ENCODE results near the gene CD8B.
"Not testable (repeated sequence)": the region's sequence is repeated elsewhere in the genome, so short reads cannot be mapped to it uniquely, and the experiment has no call there.

CD8B gene

DNA sequence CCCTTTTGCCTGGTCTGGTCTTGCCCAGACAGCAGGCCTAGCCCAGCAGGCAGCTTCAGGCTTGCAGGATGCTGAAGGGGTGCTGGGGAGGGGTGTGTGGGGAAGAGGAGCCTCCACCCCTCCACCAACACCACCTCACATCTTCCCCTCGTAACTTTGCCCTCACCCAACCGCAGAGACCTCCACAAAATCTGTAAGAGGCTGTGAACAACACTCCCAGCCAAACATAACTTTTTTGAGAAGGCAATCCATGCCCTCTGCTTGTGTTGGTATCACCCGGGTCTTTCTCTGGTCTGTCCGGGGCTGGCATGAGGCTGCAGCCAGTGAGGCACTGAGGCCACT is 26.2 kb downstream of the CD8B start:
- not testable (repeated sequence) for DNase-seq

DNA sequence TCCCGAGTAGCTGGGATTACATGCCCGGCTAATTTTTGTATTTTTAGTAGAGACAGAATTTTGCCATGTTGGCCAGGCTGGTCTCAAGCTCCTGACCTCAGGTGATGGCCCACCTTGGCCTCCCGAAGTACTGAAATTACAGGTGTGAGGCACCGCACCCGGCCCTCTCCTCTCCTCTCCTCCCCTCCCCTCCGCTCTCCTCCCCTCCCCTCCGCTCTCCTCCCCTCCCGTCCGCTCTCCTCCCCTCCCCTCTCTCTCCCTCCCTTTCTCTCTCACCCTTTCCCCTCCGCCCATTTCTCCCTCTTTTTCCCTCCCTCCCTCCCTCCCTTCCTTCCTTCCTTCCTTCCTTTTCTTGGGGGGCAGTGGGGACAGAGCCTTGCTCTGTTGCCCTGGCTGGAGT is 28.4 kb downstream of the CD8B start:
- DNase-seq = no peak

DNA sequence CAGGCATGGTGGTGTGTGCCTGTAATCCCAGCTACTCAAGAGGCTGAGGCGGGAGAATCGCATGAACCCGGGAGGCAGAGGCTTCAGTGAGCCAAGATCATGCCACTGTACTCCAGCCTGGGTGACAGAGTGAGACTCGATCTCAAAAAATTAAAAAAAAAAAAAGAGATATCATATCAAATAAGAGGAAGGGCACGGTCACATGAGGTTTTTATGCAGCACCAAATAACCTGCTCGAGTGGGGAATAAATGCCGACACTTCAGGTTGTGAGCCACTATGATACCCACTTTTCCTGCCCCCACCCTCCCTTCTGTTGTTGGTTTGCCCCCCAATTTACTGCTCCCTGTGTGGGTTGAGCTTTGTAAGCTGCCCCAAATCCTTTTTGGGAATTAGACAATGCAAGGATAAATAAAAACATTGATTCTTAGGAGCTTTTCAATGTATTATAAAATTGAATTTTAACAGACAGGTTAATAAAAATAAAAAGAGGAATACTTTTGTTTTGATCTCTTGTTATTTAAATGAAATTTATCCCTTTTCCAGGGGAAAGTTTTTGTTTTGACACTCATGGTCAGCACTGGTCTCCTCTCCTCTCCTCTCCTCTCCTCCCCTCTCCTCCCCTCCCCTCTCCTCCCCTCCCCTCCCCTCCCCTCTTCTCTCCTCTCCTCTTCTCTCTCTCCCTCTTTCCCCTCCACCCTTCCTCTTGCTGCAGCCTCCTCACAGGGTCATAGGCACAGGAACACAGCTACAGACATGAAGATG is 29.2 kb downstream of the CD8B start:
- no peak for DNase-seq

DNA sequence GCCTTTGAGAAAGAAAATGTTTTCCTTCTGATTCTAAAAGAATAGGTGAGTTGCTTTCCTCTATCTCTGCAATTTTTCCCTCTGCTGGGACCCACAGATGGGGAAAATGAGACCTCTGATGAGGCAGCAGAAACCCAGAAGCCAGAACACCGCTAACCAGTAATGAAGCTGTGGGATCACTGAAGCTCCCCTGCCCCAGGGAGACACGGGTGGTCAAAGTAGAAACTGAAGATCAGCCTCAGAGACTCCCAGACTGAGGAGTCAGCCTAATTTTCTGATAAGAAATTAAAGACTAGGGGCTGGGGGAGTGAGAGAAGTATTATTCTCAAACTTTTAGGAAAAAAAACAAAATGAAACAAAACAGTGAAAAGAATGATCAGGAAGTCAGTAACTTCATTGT is 30.1 kb downstream of the CD8B start:
- no peak for DNase-seq

DNA sequence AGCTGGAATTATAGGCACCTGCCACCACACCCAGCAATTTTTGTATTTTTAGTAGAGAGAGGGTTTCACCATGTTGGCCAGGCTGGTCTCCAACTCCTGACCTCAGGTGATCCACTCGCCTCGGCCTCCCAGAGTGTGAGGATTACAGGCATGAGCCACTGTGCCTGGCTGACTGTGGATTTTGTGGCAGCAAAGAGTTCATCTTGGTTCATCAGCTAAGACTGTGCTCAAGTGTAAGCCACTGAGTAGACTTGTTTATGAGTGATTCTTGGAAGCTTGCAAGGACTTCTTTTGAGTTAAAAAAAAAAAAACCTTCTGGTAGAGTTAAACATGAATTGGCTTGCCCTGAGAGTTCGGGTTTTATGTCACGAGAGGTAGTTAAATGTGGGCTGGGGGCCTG is 34.7 kb downstream of the CD8B start:
- DNase-seq = no peak

DNA sequence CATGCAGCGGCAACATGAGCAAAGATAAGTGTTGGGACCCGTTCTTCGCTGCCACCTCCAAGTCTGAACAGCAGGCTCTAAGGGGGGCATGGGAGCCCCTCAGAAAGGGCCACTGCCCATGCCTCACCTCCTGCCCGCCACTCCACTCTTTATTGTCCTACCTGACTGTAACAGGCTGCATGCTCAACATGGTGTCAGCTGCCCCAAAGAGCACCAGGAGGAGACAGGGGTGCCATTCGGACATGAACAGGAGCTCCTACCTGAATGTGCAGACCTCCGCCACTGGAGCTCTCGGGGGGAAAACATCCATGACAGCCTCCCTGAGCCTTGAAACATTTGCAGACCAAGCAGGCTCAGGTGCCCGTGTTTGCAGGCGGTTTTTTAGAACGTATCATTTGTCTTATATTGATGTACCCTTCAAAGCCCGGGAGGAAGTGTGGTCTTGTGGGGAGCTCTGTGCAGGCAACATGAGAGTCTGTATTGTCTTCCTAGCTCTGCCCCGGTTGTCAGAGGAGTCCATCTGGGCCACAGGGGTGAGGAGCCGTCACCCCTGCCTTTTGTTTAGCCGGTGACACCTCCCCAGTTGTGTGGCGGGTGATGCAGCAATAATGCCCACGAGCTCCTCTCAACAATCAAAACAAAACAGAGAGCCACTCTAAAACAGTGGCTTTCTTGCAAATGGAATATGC is 35.8 kb downstream of the CD8B start:
- peak; percentile 65 to 78 for DNase-seq

DNA sequence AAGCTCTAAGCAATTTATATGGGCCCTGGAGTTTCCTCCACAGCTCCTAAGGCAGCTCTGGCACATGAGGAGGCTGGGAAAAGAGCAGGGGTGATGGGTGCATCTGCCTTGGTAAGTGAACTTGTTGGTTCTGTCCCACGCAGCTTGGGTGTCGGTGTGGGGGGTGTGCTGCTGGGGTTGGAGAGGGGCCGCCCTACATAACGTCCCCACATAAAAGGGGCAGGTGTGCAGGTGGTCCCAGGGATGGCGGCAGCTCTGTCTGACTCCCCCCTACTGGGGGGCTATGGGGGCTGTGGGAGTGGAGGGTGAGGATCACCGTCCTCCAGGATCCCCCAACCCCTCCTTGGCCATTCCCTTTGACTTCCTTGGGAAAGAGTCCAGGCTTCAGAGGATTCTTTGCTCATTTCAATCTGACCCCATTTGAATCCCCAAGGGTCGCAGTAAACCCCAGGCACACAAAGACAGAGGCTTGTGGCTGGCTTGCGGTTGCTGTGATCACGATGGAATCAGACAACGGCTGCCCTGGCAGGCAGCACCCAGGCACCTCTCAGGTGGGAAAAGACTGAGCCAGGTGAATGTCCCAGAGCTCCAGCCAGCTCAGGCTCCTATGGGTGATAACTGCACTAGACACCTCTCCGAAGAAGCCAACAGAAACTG is 36.5 kb downstream of the CD8B start:
- DNase-seq = no peak

DNA sequence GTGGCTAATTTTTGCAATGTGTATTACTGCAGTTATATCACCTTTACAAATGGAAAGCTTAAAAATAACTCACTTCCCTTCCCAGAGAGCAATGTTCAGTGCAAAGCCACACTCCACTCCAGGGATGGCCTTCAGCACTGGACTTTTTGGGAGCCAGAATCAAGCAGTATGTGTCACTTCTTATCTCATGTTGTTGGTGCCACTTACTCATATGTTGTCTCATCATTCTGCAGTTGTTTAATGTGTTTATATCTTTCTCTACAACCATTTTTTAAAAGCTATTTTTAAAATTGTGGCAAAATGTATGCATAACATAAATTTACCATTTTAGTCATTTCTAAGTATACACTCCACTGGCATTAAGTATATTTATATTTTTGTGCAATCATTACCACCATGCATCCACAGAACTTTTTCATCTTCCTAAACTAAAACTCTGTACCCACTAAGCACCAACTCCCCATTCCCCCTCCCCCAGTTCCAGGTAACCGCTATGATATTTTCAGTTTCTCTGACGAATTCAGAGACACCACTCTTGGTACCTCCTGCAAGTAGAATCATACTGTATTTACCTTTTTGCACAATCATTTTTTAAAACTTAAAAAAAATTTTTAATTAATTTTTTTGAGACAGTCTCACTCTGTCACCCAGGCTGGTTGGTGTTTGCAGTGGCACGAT is 38.9 kb downstream of the CD8B start:
- DNase-seq = no peak

DNA sequence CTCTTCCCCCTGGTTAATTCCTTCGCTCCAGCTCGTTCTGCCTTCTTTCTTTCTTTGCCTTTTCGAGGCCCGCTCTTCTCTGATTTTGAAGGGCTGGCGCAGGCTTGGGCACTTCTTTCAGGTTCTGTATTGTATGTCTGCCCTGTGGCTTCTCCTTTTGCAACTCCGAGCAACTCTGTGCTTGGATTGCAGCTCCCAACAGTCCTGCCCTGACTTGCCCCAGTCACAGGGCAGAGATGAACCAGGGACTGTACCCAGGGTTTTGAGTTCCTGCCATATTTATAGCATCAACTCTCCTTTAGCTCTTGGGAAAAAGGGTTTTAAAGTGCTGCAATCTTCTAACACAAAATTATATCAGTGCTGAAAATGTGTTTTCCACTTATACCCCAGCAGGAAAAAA is 39.8 kb downstream of the CD8B start:
- no peak for DNase-seq

DNA sequence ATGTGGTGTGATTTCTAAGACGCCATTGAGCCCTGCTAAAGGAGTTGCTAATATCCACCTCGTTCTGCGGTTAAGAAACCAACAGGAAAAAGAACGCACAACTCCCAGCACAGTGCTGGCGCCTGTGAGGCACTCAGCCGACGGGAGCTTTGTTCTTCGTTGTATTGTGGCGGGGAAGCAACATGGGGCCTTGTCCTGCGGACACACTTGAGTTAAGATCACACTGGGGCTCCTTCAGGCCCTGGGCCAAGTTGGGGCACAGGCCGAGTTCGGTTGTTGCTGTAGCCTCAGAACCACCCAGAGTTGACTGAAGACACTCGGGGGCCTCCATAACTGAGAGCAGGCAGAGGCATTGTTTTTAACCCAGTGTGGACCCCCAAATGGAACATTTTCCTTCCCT is 40.4 kb downstream of the CD8B start:
- no peak for DNase-seq

DNA sequence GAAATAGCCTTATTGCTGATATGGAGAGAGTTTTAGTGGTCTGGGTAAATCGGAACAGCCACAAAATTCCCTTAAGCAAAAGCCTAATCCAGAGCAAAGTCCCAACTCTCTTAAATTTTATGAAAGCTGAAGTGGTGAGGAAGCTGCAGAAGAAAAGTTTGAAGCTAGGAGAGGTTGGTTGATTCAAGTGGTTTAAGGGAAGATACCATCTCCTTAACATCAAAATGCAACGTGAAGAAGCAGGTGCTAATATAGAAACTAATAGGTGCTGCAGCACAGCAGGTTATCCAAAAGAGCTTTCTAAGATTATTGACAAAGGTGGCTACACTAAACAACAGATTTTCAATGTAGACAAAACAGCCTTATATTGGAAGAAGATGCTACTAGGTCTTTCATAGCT is 42.7 kb downstream of the CD8B start:
- DNase-seq = no peak

DNA sequence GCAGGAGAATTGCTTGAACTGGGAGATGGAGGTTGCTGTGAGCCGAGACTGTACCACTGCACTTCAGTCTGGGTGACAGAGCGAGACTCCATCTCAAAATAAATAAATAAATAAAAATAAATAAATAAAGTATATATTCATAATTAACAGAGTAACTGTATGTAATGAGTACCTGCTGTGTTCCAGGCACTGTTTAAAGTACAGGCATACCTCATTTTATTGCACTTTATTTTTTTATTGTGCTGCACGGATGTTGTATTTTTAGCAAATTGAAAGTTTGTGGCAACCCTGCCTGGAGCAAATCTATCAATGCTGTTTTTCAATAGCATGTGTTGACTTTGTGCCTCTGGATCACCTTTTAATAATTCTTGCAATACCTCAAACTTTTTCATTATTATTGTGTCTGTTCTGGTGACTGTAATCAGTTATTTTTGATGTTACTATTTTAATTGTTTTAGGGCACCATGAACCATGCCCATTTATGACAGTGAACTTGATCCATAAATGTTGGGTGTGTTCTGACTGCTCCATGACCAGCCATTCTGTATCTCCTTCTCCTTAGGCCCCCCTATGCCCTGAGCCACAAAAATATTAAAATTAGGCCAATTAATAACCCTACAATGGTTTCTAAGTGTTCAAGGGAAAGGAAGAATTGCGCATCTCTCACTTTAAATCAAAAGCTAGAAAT is 43.4 kb downstream of the CD8B start:
- no peak for DNase-seq

DNA sequence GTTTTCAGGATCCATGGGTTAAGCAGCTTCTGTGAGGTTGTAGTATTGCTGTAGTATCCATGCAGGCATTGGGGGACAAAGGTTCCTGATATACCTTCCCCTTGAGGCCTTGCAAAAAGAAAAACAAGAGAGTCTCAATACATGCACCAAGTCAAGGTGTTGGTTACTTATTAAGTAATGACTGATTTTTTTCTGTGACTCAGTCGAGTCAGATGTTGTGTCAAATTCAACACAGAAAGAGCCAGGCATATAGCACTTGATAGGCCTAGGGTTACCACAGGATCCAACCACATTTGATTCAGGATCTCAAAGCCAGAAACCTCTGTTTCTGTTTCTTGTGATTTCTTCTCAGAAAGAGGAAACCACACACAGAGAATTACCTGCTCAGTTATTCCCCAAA is 46.1 kb downstream of the CD8B start:
- DNase-seq = no peak

DNA sequence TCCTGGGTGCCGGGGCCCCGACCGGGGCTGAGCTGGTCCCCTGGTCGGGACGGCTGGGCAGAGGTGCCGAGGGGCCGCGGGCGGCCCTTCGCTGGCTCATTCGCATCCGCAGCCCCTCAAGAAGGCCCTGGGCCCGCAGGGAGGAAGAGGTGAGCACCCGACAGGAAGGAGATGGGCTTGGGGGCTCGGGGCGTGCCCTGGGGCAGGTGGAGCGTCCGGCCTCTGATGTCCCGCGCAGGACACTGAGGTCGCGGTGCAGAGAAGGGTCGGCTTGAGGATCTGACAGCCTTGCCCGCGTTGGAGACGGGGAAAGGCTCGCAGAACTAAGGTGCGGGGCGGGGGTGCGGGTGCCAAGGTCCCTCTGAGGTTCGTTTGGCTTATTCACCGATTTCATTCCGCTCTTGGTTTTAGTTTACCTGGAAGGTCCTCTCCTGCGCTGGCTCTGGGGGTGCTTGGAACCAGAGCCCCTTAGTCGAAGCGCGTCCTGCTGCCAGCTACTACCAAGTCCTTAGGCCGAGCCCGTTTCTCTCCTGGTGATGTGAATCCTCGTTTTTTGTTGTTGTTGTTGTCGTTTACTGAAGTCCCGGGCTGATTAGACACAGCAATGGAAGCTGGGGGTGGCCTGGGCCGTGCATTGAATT is 52.1 kb downstream of the CD8B start:
- peak; percentile 10 to 38 for DNase-seq

DNA sequence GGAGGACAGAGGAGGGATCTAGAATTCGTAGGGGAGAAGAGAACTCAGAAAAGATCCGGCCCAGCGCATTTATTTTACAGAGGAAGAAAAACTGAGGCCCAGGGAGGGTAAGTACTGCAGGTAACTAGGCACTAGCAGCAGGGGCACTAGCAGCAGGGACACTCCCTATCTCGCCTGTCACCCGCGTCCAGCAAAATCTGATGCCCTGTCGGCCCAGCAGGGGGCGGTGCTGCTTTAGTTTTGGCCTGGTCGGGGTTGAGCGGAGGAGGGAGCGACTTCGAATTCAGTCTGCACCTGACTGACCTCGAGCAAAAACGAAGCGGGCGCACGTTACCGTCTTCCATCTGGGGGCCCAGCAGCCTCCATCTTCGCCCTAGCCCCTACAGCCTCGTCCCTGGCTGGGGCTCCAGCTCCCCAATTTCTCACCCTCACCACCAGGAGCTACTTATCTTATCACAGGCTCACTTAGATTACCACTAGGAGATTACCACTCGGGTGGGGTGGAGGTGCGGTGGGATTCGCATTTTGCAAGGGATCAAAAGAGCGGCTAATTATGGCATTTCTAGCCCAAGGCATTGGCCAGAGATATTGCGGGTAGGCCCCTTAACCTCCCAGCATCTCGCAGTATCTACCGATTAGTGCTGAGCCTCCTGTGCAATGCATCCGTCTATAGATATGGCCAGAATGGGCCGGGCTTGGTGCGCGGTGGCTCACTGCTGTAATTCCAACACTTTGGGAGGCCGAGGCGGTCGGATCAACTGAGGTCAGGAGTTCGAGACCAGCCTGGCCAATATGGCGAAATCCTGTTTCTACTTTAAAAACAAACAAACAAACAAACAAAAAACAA is 53.1 kb downstream of the CD8B start:
- DNase-seq = peak; percentile 92 to 95

DNA sequence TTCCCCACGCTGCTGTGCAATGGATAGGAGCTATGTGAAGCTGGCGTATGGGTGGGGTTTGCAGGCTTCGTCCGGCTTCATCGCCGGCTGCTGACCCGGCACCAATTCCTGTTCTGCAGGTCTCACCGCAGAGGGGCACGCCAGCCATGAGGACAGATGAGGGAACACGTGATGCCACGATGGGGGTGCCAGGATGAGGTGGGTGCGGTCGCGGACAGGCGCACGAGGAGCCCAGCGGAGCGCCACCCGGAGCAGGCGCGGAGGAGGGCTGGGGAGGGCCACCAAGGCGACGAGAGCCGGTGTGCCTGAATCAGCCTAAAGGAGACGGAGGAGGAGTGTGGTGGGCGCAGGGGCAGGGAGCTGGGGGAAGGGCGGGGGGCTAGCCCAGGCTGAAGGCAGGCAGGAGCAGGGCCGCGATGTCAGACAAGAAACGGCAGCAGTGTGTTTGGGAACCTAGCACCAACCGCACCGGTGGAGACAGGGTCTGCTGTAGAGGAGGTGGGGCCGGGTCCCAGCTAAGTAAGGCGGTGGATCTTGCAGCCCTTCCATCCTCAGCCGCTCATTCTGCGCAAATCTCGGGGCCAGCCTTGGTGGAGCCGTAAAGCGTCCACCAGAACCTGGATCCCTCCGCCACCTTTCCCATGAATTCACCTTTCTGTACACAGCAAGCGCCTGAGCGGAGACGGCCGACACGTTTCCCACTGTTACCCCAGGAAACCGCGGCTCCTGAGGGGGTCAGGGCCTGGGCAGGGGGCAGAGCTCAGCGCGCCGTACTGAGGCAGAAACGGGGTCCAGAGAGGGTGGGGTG is 54.0 kb downstream of the CD8B start:
- DNase-seq = peak; percentile 53 to 67

DNA sequence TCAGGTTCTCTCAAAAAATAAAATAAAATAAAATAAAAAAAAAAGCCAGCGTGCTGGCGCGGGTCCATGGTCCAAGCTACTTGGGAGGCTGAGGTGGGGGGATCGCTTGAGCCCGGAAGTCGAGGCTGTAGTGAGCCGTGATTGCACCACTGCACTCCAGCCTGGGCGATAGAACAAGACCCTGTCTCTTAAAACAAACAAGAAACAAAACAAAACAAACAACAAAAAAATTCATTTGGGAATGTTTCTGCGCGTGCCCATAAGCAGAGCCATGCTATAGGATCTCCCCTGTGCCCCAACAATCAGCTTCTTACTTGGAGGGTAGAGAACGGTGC is 54.6 kb downstream of the CD8B start:
- DNase-seq = no peak

DNA sequence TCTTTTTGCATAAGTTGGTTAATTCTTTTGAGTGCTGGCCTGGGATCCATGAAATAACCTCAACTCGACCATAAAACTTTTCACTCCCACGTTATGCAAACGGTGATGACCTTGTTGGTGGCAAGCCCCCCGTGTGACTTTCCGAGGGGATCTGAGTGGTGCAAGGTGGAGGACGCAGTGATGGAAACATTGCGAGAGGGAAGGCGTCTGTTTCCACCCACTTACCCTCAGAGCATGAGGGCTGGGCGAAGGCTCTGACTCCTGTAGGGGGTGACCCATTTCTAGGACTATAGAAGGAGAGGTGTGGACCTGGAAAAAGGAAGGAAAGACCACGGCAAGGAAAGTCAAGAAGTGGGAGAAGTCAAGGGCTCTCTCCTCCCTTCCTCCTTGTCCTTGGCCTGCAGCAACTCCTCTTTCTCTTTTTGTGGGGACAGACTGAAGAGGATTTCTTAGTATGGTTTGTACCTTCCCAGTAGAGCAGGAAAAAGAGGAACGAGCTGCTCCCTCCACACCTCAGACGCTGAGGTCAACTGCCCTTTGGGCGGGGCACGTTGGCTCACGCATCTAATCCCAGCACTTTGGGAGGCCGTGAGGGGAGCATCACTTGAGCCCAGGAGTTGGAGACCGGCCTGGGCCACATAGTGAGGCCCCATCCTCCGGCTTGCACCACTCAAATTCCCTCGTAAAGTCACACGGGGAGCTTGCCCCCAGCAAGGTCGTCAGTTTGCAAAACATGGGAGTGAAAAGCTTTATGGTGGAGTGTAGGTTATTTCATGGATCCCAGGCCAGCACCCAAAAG is 55.4 kb downstream of the CD8B start:
- DNase-seq = no peak

DNA sequence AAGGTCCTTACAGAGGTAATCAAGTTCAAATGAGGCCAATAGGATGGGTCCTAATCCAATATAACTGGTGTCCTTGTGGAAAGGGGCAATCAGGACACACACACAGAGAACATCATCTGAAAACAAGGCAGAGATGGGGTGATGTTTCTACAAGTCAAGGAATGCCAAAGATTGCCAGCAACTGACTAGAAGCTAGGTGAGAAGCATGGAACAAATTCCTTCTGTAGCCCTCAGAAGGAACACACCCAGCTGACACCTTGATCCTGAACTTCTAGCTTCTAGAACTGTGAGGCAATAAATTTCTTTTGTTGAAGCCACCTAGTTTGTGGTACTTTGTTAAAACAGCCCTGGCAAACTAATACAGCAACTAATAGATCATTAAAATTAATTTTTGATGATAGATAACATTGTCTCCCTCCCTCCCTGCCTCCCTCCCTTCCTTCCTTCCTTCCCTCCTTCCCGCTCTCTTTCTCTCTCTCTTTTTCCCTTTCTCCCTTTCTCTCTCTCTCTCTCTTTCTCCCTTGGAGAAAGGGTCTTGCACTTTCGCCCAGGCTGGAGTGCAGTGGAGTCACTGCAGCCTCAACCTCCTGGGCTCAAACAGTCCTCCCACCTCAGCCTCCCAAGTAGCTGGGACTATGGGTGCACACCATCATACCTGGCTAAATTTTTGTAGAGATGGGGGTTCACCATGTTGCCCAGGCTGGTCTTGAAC is 60.7 kb downstream of the CD8B start:
- no peak for DNase-seq
